Mesendoderm (in vitro differentiated cells): ENCODE results near the gene SMIM10L2A.

Experiments used
- DNase-seq: peaks from one replicate; pipeline ENCODE4 v3.0.0; 2013
- H2AK5ac ChIP-seq: 2 replicates; pipeline ENCODE4 v1.6.1; 2013; ENCODE audit warnings: low read length, inconsistent platforms
- H2BK120ac ChIP-seq: 2 replicates; pipeline ENCODE4 v1.6.1; 2013; ENCODE audit warnings: low read depth, mild to moderate bottlenecking, low read length, moderate library complexity, mixed read lengths
- H2BK15ac ChIP-seq: replicated peaks from 2 replicates; pipeline ENCODE4 v1.6.1; 2013; ENCODE audit warnings: low read depth, mild to moderate bottlenecking, moderate library complexity
- H2BK5ac ChIP-seq: 2 replicates; pipeline ENCODE4 v1.6.1; 2013; ENCODE audit warnings: low read length, inconsistent platforms
- H3K18ac ChIP-seq: 2 replicates; pipeline ENCODE4 v1.6.1; 2013; ENCODE audit warnings: mild to moderate bottlenecking, low read length, mixed read lengths
- H3K23ac ChIP-seq: one replicate; pipeline ENCODE4 v1.6.1; 2013; ENCODE audit warnings: low read length
- H3K27ac ChIP-seq: 2 replicates; pipeline ENCODE4 v1.5.1; 2013; ENCODE audit warnings: low read depth, mild to moderate bottlenecking, inconsistent platforms, low read length, moderate library complexity
- H3K27me3 ChIP-seq: 2 replicates; pipeline ENCODE4 v1.6.1; 2013; ENCODE audit warnings: low read length, control low read depth, mild to moderate bottlenecking, inconsistent platforms; ENCODE audit not compliant: insufficient read depth, poor library complexity
- H3K36me3 ChIP-seq: 2 replicates; pipeline ENCODE4 v1.6.1; 2013; ENCODE audit warnings: low read length, inconsistent platforms; ENCODE audit not compliant: control insufficient read depth, insufficient read depth
- H3K4ac ChIP-seq: one replicate; pipeline ENCODE4 v1.6.1; 2013; ENCODE audit warnings: low read depth, mild to moderate bottlenecking, low read length, moderate library complexity
- H3K4me1 ChIP-seq: 2 replicates; pipeline ENCODE4 v1.6.1; 2013; ENCODE audit warnings: low read depth, low read length, inconsistent platforms; ENCODE audit not compliant: control insufficient read depth
- H3K4me2 ChIP-seq: 2 replicates; pipeline ENCODE4 v1.6.1; 2013; ENCODE audit warnings: low read length
- H3K4me3 ChIP-seq: 2 replicates; pipeline ENCODE4 v1.5.1; 2013; ENCODE audit warnings: mild to moderate bottlenecking, low read length
- H3K56ac ChIP-seq: one replicate; pipeline ENCODE4 v1.6.1; 2013; ENCODE audit warnings: low read length
- H3K79me1 ChIP-seq: 2 replicates; pipeline ENCODE4 v1.6.1; 2013; ENCODE audit warnings: low read length, inconsistent platforms
- H3K79me2 ChIP-seq: 2 replicates; pipeline ENCODE4 v1.6.1; 2013; ENCODE audit warnings: mild to moderate bottlenecking, low read length; ENCODE audit not compliant: control insufficient read depth, insufficient read depth
- H3K9ac ChIP-seq: 2 replicates; pipeline ENCODE4 v1.6.1; 2013; ENCODE audit warnings: low read length, inconsistent platforms
- H4K5ac ChIP-seq: one replicate; pipeline ENCODE4 v1.6.1; 2013; ENCODE audit warnings: low read length
- H4K8ac ChIP-seq: one replicate; pipeline ENCODE4 v1.6.1; 2013; ENCODE audit warnings: low read depth, mild to moderate bottlenecking, control low read depth, low read length, moderate library complexity
- WGBS: extraction: QIAGEN DNeasy Blood & Tissue Kit; methylation state at CpG from one replicate; pipeline ENCODE4 v1.1.7; 2013; ENCODE audit warnings: low lambda C conversion rate, missing lambda C conversion rate; ENCODE audit not compliant: insufficient coverage; ENCODE audit errors: extremely low coverage; 5-methylcytosine and 5-hydroxymethylcytosine counted together

The SMIM10L2A gene

DNA sequence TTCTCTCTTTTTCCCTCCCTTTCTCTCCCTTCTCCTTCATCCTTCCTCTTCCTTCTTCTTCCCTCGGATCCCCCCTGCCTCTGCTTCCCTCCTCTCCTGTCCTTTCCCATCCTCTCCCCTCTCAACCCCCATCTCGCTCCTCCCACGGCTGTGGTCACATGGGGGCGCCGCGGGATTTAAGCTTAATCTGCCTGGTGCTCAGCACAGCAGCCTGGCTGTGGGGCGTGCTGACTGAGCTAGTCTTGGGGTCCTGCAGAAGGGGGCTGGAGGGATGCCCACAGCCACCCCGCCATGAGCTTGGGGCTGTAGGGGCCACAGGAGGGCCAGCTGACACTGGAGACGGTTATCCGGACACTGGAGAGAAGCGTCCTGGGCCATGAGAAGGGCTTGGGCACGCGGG, 10.7 kb downstream of the SMIM10L2A start:
- no CpG with 5 or more reads among the region's 13 CpGs for WGBS
- Histone ChIP-seq H4K5ac (no peak overlapping the region), H3K27me3 (no peaks in the 10 kb centered on the region)

DNA sequence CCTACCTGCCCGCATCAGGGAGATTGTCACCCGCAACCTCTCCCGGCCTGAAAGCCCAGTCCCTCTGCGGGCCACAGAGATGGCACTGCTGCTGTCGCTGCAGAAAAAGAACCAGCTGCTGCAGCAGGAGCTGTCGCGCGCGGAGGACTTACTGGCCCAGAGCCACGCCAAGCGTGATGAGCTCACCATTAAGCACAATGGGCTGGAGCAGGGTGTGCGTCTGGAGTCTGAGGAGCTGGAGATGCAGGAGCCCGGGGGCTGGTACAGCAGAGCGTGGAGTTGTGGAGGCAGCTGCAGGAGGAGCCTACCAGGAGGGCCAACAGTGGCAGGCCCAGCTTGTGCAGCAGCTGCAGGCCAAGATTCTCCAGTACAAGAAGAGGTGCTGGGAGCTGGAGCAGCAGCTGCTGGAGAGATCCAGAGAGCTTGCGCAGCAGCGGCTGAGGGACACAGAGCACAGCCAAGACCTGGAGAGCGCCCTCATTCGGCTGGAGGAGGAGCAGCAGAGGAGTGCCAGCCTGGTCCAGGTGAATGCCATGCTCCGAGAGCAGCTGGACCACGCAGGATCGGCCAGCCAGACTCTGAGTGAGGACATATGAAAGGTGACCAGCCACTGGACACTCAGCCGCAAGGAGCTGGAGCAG, 11.3 kb downstream of the SMIM10L2A start:
- Histone ChIP-seq H3K56ac (no peak overlapping the region), H2BK15ac (no peak overlapping the region), H3K18ac (no peak overlapping the region), H3K27me3 (no peaks in the 10 kb centered on the region), H3K9ac (no peak overlapping the region), H3K79me1 (no peaks in the 10 kb centered on the region), H2AK5ac (no peak overlapping the region), H4K5ac (no peak overlapping the region), H3K36me3 (no peaks in the 10 kb centered on the region), H3K4ac (no peak overlapping the region), H3K27ac (no peak overlapping the region), H3K4me3 (no peak overlapping the region), H3K4me2 (no peak overlapping the region), H3K79me2 (no peaks in the 10 kb centered on the region), H2BK120ac (no peak overlapping the region), H3K4me1 (no peaks in the 10 kb centered on the region), H4K8ac (no peak overlapping the region), H3K23ac (no peak overlapping the region), H2BK5ac (no peak overlapping the region)
- WGBS = no CpG with 5 or more reads among the region's 22 CpGs
- no peak for DNase-seq

More for the DNA sequence above, 10.7 kb downstream of the SMIM10L2A start:
- Histone ChIP-seq H2BK120ac (no peak overlapping the region), H2BK5ac (no peak overlapping the region), H3K9ac (no peak overlapping the region), H2AK5ac (no peak overlapping the region), H3K56ac (no peak overlapping the region), H3K36me3 (no peaks in the 10 kb centered on the region), H4K8ac (no peak overlapping the region), H3K79me2 (no peaks in the 10 kb centered on the region), H3K4ac (no peak overlapping the region), H3K4me2 (no peak overlapping the region), H3K23ac (no peak overlapping the region), H3K18ac (no peak overlapping the region), H3K4me1 (no peaks in the 10 kb centered on the region), H3K4me3 (no peak overlapping the region), H3K27ac (no peak overlapping the region), H3K79me1 (no peaks in the 10 kb centered on the region), H2BK15ac (no peak overlapping the region)
- DNase-seq = no peak

GRCh38 chrX:135433531-135434257, 11.9 kb downstream of the SMIM10L2A start:
- Histone ChIP-seq H3K36me3 (no peaks in the 10 kb centered on the region), H2BK5ac (no peak overlapping the region), H4K5ac (no peak overlapping the region), H3K4ac (no peak overlapping the region), H3K27me3 (no peaks in the 10 kb centered on the region), H2AK5ac (no peak overlapping the region), H3K27ac (no peak overlapping the region), H3K9ac (no peak overlapping the region), H3K79me1 (no peaks in the 10 kb centered on the region), H3K23ac (no peak overlapping the region), H4K8ac (no peak overlapping the region), H2BK120ac (no peak overlapping the region), H3K56ac (no peak overlapping the region), H3K4me1 (no peaks in the 10 kb centered on the region), H3K18ac (no peak overlapping the region), H3K79me2 (no peaks in the 10 kb centered on the region), H3K4me3 (no peak overlapping the region), H3K4me2 (no peak overlapping the region), H2BK15ac (no peak overlapping the region)
- WGBS = no CpG with 5 or more reads among the region's 37 CpGs
- no peak for DNase-seq

GRCh38 chrX:135434258-135435138, 12.8 kb downstream of the SMIM10L2A start:
- Histone ChIP-seq H3K27ac (no peak overlapping the region), H3K4me2 (no peak overlapping the region), H2BK15ac (no peak overlapping the region), H3K56ac (no peak overlapping the region), H4K8ac (no peak overlapping the region), H2AK5ac (no peak overlapping the region), H3K79me2 (no peaks in the 10 kb centered on the region), H2BK120ac (no peak overlapping the region), H3K4me1 (no peaks in the 10 kb centered on the region), H4K5ac (no peak overlapping the region), H3K4ac (no peak overlapping the region), H3K27me3 (no peaks in the 10 kb centered on the region), H3K79me1 (no peaks in the 10 kb centered on the region), H3K36me3 (no peaks in the 10 kb centered on the region), H3K9ac (no peak overlapping the region), H3K18ac (no peak overlapping the region), H3K23ac (no peak overlapping the region), H3K4me3 (no peak overlapping the region), H2BK5ac (no peak overlapping the region)
- WGBS = no CpG with 5 or more reads among the region's 49 CpGs
- no peak for DNase-seq

DNA sequence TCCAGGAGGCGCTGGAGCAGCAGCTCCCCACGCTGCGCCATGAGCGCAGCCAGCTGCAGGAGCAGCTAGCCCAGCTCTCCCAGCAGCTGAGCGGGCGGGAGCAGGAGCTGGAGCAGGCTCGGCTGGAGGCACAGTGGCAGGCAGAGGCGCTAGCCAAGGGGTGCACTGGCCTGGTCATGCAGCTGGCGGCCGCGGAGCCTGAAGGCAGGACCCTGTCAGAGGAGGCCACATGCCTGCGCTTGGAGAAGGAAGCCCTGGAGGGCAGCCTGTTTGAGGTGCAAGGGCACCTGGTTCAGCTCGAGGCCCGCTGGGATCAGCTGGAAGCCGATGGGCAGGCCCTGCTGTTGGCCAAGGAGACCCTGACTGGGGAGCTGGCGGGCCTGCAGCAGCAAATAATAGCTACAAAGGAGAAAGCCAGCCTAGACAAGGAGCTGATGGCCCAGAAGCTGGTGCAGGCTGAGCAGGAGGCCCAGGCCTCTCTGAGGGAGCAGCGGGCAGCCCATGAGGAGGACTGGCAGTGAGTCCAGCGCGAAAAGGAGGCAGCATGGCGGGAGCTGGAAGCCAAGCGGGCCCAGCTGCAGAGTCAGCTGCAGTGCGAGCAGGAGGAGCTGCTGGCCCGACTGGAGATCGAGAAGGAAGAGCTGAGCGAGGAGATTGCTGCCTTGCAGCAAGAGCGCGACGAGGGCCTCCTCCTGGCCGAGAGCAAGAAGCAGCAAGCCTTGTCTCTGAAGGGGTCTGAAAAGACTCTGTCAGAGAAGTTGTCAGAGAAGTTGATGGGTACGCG, 13.6 kb downstream of the SMIM10L2A start:
- H4K5ac ChIP-seq = no peak overlapping the region
- no peaks in the 10 kb centered on the region for H3K4me1 ChIP-seq
- no peaks in the 10 kb centered on the region for H3K36me3 ChIP-seq
- no peak overlapping the region for H3K56ac ChIP-seq
- no peak overlapping the region for H4K8ac ChIP-seq
- H3K27ac ChIP-seq = no peak overlapping the region
- H3K79me2 ChIP-seq = no peaks in the 10 kb centered on the region
- H2BK5ac ChIP-seq = no peak overlapping the region
- no peak overlapping the region for H2AK5ac ChIP-seq
- no peak overlapping the region for H2BK120ac ChIP-seq
- no peak overlapping the region for H2BK15ac ChIP-seq
- H3K18ac ChIP-seq = no peak overlapping the region
- H3K79me1 ChIP-seq = no peaks in the 10 kb centered on the region
- H3K4ac ChIP-seq = no peak overlapping the region
- H3K23ac ChIP-seq = no peak overlapping the region
- DNase-seq = no peak
- no CpG with 5 or more reads among the region's 31 CpGs for WGBS
- no peaks in the 10 kb centered on the region for H3K27me3 ChIP-seq
- H3K4me2 ChIP-seq = no peak overlapping the region
- H3K4me3 ChIP-seq = no peak overlapping the region
- H3K9ac ChIP-seq = no peak overlapping the region
